GM18951 (cell line): ENCODE data around the gene PAGR1.

Experiments
- POLR2A ChIP-seq: IDR thresholded peaks from 4 replicates; pipeline ENCODE4 v1.6.1; 2011; ENCODE audit warnings: mild to moderate bottlenecking; ENCODE audit not compliant: insufficient read length, insufficient read depth; ENCODE audit errors: extremely low read depth
- in situ Hi-C: fragments of 300-500 bp; cut with MboI; formaldehyde crosslinking; loops from one replicate; pipeline ENCODE4 v1.12.0; 2022; ENCODE audit warnings: low sequenced_read_pairs, mixed read lengths, inconsistent platforms; ENCODE audit not compliant: unreplicated experiment

Gene PAGR1

DNA sequence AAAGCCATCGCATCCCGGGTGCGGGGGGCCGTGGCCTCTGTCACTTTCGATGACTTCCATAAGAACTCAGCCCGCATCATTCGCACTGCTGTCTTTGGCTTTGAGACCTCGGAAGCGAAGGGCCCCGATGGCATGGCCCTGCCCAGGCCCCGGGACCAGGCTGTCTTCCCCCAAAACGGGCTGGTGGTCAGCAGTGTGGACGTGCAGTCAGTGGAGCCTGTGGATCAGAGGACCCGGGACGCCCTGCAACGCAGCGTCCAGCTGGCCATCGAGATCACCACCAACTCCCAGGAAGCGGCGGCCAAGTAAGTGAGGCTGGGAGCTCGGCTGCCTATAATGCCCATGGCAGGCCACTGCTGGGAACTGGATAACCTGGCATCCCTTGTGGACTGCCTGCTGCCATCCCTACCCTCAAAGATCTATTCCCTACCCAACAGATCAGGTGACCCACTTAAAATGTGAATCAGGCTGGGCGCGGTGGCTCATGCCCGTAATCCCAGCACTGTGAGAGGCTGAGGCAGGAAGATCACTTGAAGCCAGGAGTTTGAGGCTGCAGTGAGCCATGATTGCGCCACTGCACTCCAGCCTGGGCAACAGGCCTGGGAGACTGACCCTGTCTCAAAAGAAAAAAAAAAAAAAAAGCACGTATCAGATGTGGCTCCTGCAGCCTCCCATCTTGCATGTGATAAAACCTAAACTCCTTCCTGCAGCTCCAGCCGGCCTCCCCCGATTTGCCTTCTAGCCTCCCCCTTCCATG is 28.8 kb downstream of the PAGR1 start:
- TF ChIP-seq POLR2A, result no peak
- in situ Hi-C loops, result no loop called here

DNA sequence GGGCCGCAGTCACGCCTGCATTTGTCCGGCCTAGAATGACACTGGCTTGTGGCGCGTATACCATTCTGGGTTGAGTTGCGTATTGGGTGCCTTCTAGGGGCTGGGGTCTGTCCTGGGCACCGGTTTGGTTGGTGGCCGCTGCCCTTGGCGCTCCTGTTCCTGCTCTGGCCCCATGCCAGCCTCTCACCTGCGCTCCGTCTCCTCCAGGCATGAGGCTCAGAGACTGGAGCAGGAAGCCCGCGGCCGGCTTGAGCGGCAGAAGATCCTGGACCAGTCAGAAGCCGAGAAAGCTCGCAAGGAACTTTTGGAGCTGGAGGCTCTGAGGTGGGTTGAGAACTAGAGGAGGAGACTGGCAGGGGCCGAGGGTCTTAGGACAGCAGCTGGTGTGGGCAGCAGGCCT is 29.7 kb downstream of the PAGR1 start:
- no peak for TF ChIP-seq POLR2A
- in situ Hi-C loops, result no loop called here

DNA sequence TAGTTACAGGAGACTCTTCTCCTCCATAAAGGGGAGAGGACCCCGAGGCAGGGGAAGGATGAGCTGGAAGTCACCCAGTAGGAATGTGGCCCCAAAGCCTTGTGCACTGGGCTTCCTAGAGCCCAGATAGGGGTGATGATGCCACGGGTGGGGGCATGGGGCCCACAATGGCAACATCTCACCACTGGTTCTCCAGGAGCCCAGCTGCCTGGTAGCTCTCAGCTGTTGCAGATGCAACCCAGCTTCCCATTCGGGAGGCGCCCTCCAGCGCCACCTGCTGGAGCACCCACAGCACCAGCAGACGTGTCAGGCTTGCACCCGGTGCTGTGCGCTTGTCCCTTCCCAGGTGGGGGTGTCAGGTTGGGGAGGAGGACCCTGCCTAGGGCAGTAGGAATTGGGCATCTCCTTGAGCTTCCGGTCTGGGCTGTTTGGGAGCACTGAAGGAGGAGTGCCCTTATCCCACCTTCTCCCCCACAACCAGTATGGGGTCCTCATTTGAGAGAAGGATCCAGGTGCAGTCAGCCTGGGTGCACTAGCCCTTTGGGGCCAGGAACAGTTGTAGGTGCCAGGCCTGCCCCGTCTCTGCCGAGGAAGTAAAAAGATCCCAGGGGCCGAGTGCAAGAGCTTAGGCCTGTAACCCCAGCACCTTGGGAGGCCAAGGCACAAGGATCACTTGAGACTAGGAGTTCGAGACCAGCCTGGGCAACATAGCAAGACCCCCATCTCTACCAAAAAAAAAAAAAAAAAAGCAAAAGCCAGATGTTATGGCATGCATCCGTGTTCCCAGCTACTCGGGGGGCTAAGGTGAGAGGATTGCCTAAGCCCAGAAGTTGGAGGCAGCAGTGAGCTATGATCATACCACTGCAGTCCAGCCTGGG is 32.7 kb downstream of the PAGR1 start:
- no peak for TF ChIP-seq POLR2A
- in situ Hi-C loops, result no loop called here

DNA sequence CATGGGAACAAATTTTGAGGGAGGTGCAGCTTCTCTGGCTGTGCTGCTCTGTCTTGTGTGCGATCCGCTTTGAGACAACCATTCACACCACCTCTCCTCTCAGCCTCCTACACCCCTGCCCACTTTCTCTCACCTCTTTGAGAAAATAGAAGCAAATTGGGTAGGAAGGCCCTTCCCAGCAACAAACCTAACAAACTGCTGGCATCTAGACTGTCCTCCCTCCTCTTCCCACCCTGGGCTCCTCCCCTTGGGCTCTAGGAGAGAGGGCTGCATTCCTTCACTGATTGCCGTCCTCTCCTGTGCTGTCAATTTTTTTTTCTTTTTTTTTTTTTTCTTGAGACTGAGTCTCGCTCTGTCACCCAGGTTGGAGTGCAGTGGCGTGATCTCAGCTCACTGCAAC is 33.6 kb downstream of the PAGR1 start:
- in situ Hi-C loops, result no loop called here
- no peak for TF ChIP-seq POLR2A

DNA sequence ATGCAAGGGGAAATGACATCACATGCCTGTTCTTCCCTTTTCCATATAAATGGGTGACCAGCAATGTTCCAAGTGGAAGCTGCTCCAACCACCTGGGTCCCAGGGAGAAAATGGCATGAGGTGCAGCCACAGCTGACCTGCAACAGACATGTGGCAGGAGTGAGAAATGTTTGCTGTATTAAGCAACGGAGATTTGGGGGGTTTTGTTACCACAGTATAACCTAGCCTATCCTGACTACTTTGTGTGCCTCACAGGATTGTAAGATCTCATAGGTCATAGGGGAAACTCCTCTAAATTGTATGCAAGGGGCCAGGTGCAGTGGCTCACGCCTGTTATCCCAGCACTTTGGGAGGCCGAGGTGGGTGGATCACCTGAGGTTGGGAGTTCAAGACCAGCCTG is 35.0 kb downstream of the PAGR1 start:
- no peak for TF ChIP-seq POLR2A
- in situ Hi-C loops, result no loop called here

DNA sequence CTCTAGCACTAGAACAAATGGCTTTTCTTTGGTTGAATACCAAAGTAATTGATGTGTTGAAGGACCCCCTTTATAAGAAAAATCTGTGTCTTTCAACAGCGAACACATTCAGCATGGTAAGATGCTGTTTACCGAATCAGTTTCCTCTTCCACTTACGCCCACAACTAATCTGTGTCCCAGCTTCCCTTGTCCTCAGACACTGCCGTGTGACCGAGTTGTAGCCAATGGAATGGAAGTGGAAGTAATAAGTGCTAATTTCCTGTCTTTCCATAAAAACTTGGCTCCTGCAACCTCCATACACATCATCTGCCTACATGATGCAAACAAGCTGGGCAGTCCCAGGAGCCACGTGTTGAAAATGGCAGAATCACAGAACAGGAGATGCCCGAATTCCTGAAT is 36.7 kb downstream of the PAGR1 start:
- in situ Hi-C loops, result no loop called here
- TF ChIP-seq POLR2A, result no peak

DNA sequence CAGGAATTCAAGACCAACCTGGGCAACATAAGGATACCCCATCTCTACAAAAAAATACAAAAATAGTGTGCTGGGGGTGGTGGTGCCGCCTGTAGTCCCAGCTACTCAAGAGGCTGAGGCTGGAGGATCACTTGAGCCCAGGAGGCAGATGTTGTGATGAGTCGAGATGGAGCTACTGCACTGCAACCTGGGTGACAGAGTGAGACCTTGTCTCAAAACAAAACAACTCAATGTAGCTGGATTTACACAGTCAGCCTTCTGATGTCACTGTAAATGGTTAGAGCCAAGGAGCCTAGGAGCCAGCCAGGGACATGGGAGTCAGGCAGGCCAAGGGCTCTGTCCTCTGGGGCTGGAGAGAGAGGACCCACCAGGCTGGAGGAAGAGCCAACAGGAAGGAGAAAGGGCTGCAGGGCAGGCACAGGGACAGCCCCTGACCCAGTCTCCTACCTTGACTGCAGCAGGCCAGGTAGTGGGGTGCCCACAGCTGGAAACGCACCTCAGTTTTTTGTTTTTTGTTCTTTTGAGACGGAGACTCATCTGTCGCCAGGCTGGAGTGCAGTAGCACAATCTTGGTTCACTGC is 38.7 kb downstream of the PAGR1 start:
- in situ Hi-C loops, result no loop called here
- TF ChIP-seq POLR2A, result no peak

DNA sequence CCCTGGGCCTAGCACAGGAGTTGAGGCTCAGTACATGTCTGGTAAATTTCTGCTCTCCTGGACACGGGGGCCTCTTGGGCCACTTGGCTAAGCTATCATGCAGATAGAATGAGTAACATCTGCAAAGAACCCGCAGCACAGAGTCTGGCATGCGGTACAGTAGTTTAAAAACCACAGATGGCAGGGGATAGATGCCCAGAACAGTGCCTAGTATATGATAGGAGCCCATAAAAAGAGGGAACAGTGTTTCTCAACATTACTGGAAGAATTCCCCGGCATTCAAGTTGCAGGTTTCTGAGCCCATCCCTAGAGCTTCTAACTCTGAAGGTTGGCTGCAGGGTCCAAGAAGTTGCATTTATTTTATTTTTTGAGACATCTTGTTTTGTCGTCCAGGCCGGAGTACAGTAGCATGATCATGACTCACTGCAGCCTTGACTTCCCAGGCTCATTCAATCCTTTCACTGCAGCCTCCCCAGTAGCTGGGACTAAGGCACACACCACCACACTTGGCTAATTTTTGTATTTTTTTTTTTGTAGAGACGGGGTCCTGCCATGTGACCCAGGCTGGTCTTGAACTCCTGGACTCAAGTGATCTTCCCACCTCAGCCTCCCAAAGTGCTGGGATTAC is 41.3 kb downstream of the PAGR1 start:
- no peak for TF ChIP-seq POLR2A
- in situ Hi-C loops, result no loop called here

DNA sequence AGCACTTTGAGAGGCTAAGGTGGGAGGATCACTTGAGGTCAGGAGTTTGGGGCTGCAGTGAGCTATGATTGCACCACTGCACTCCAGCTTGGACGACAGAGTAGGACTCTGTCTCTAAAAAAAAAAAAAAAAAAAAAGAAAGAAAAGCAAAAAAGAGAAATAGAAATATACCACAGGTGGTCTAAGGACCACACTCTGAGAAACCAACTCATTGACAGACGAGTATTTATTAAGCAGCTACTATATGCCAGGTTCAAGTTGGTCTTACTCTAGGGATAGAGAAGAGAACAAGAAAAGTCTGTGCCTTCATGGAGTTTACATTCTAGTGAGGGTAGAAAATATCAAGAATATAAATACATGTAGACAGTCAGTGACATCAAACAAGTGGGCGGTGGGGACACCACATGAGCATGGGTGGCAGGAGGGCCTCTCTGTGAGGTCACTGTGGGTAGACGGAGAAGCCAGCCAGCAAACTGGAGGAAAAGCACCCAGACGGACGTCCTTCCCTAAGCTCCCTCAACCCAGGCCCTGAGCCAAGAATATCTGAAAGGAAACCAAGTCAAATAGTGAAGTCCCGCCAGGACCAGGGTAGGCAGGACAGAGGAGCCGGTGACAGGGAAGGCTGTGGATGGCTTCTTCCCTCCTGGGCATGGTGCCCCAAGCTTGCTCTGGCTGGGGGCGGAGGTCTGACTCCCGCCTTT is 42.3 kb downstream of the PAGR1 start:
- in situ Hi-C loops, result no loop called here
- no peak for TF ChIP-seq POLR2A

DNA sequence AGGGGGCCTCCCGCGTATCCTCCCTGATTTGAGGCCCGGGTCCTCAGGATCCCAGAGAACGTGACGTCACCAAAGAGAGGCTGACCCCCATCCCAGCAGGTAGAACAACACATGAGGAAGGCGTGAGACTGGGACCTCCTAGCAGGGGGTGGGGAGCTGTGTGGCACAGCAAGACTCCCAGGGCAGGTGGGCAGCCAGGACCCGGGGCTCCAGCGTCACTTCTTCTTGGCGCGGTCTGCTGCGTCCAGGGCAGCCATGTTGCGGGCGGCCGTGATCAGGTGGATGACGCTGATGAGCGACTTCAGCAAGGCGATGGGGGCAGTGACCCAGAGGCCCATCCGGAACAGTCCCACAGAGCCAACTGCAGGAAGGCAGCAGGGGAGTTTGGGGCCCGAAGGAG is 43.0 kb downstream of the PAGR1 start:
- TF ChIP-seq POLR2A, result no peak

DNA sequence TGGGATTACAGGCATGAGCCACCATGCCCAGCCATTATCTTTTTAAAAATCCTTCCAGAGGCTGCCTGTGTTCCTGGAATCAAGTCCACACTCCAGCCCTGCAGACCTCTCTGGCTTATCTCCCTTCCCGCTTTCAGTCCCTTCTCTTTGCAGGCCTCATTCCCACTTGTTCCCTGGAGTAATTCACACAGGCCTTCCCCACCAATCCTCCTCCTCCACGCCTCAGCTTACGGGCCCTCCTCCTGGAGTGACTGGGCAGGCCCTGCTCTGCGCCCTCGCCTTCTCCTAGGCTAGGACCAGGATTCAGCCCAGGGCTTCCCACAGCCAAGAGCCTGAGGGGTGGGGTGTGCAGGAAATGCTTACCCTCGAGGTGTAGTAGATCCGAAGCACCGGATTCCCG is 44.3 kb downstream of the PAGR1 start:
- in situ Hi-C loops, result no loop called here
- TF ChIP-seq POLR2A, result no peak

More for the DNA sequence above, 43.0 kb downstream of the PAGR1 start:
- in situ Hi-C loops, result no loop called here

DNA sequence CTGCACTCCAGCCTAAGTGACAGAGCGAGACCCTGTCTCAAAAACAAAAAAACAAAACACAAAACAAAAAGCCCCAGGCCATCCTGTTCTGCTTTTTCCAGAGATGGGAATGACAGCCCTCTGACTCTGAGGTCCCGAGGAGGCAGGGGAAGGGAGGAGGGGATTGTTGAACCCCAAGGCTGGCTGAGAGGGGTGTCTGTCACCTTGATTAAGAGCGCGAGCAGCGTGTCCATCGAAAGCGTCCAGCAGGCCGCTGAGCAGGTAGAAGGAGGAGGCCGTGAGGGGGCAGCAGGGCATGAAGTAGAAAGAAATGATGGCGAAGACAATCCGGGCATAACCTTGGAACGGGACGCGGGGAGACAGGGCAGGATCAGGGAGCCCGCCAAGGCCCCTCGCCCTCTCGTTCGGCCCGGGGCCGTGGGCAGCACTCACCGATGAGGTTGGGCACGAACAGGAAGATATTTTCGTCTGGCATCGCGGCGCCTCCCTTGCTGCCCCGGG is 46.5 kb downstream of the PAGR1 start:
- no peak for TF ChIP-seq POLR2A
- in situ Hi-C loops, result no loop called here
